Activated CD4-positive, CD25-positive, alpha-beta regulatory T cell treated with anti-CD3 and anti-CD28 coated beads, Interleukin-2, amount 50 U/mL, for 72 hours (primary cell): Measurements from ENCODE around the gene TUBB8B.
"Not testable (repeated sequence)": the region's sequence is repeated elsewhere in the genome, so short reads cannot be mapped to it uniquely, and the experiment has no call there.

Source experiments
- DNase-seq: peaks from one replicate; pipeline ENCODE4 v3.0.0; 2021

The TUBB8B gene

GRCh38 chr18:11383-12274 lies 37.8 kb downstream of the TUBB8B start:
- not testable (repeated sequence) for DNase-seq

- not testable (repeated sequence) for DNase-seq
These were observed 38.7 kb downstream of the TUBB8B start for GRCh38 chr18:10624-11184.

GRCh38 chr18:9937-10336 lies 39.5 kb downstream of the TUBB8B start:
- not testable (repeated sequence) for DNase-seq
